Neural cell (in vitro differentiated cells): Measurements from ENCODE around the gene CLGN. TPM values are rescaled to one million over a fixed set of nuclear protein-coding genes. Genes with fewer than 3 reads are reported as not detected.
A peak's percentile ranks its signal among the peaks of the same experiment; 100 is the strongest.

Experiments used
- H2AFZ ChIP-seq: fragments of 200-600, 300-800 bp; sonication (generic), shearing (Covaris generic); 2 replicates; pipeline ENCODE4 v1.6.0; 2014; ENCODE audit warnings: low read depth, mild to moderate bottlenecking, antibody characterized with exemption, low read length, moderate library complexity
- H3F3A ChIP-seq: fragments of 200-600 bp; shearing (Covaris generic); 2 replicates; pipeline ENCODE4 v1.6.1; 2016; ENCODE audit warnings: mild to moderate bottlenecking, moderate library complexity, mixed read lengths, antibody characterized with exemption, low read length; ENCODE audit not compliant: insufficient read depth, poor library complexity, severe bottlenecking
- H3K27ac ChIP-seq: fragments of 200-600, 300-800 bp; sonication (generic), shearing (Covaris generic); 2 replicates; pipeline ENCODE4 v1.5.1; 2014; ENCODE audit warnings: mild to moderate bottlenecking, low read length, moderate library complexity
- H3K27me3 ChIP-seq: fragments of 300-800, 200-600 bp; sonication (generic), shearing (Covaris generic); 2 replicates; pipeline ENCODE4 v1.6.0; 2014; ENCODE audit warnings: mild to moderate bottlenecking, low read depth, low read length, moderate library complexity; ENCODE audit not compliant: insufficient read depth
- H3K36me3 ChIP-seq: fragments of 300-800, 200-600 bp; sonication (generic), shearing (Covaris generic); 2 replicates; pipeline ENCODE4 v1.5.1; 2014; ENCODE audit warnings: mild to moderate bottlenecking, antibody characterized with exemption, low read length, moderate library complexity; ENCODE audit not compliant: insufficient read depth
- H3K4me2 ChIP-seq: fragments of 300-800, 200-600 bp; sonication (generic), shearing (Covaris generic); 2 replicates; pipeline ENCODE4 v1.6.0; 2014; ENCODE audit warnings: mild to moderate bottlenecking, low read length
- H3K4me3 ChIP-seq: fragments of 300-800, 200-600 bp; sonication (generic), shearing (Covaris generic); 2 replicates; pipeline ENCODE4 v1.5.1; 2014; ENCODE audit warnings: mild to moderate bottlenecking, low read length, moderate library complexity
- H3K79me2 ChIP-seq: fragments of 200-600 bp; shearing (Covaris generic); replicated peaks from 2 replicates; pipeline ENCODE4 v1.6.0; 2014; ENCODE audit warnings: mild to moderate bottlenecking, low read length, moderate library complexity; ENCODE audit not compliant: insufficient read depth
- H3K9ac ChIP-seq: fragments of 300-800, 200-600 bp; sonication (generic), shearing (Covaris generic); 2 replicates; pipeline ENCODE4 v1.6.1; 2016; ENCODE audit warnings: mild to moderate bottlenecking, low read length, mixed read lengths
- H3K9me2 ChIP-seq: fragments of 200-600 bp; shearing (Covaris generic); 2 replicates; pipeline ENCODE4 v1.6.1; 2016; ENCODE audit warnings: mild to moderate bottlenecking, low read length, mixed read lengths; ENCODE audit not compliant: insufficient read depth
- H3K9me3 ChIP-seq: fragments of 200-600, 300-800 bp; sonication (generic), shearing (Covaris generic); 2 replicates; pipeline ENCODE4 v1.6.1; 2016; ENCODE audit warnings: mild to moderate bottlenecking, mixed run types, low read length, moderate library complexity, mixed read lengths
- H4K20me1 ChIP-seq: fragments of 200-600 bp; shearing (Covaris generic); 2 replicates; pipeline ENCODE4 v1.6.1; 2016; ENCODE audit warnings: mild to moderate bottlenecking, mixed run types; ENCODE audit not compliant: insufficient read depth
- EP300 ChIP-seq: fragments of 450-650 bp; conservative IDR thresholded peaks from 2 replicates; pipeline ENCODE4 v1.6.1; 2014; ENCODE audit warnings: antibody characterized with exemption, mild to moderate bottlenecking, moderate library complexity; ENCODE audit not compliant: poor library complexity, severe bottlenecking
- EZH2 ChIP-seq: fragments of 200-600, 300-800 bp; shearing (Covaris generic), sonication (generic); IDR thresholded peaks from 2 replicates; pipeline ENCODE4 v1.6.1; 2014; ENCODE audit warnings: antibody characterized with exemption, low read length, borderline replicate concordance, mild to moderate bottlenecking; ENCODE audit not compliant: insufficient read depth, poor library complexity, severe bottlenecking
- MXI1 ChIP-seq: fragments of 450-650 bp; conservative IDR thresholded peaks from 2 replicates; pipeline ENCODE4 v1.6.1; 2014; ENCODE audit warnings: antibody characterized with exemption, mild to moderate bottlenecking; ENCODE audit not compliant: poor library complexity, severe bottlenecking
- POLR2AphosphoS5 ChIP-seq: IDR thresholded peaks from 2 replicates; pipeline ENCODE4 v1.6.1; 2012
- RAD21 ChIP-seq: fragments of 450-650 bp; conservative IDR thresholded peaks from 2 replicates; pipeline ENCODE4 v1.6.1; 2014; ENCODE audit warnings: antibody characterized with exemption, mild to moderate bottlenecking, moderate library complexity
- SMC3 ChIP-seq: fragments of 450-650 bp; conservative IDR thresholded peaks from 2 replicates; pipeline ENCODE4 v1.6.1; 2014; ENCODE audit warnings: antibody characterized with exemption, mild to moderate bottlenecking, moderate library complexity; ENCODE audit not compliant: poor library complexity
- TAF1 ChIP-seq: IDR thresholded peaks from 2 replicates; pipeline ENCODE4 v1.6.1; 2012; ENCODE audit warnings: low read depth
- polyA plus RNA-seq: library from polyadenylated mRNA; depleted of rRNA; stranded (reverse); fragments of >200 nt; gene quantifications from 2 replicates; pipeline ENCODE4 v1.2.3, GENCODE V29; 2014
- TF ChIP-seq, protein P1 (sequence below): IDR thresholded peaks from 2 replicates; pipeline ENCODE4 v1.6.1; 2012; ENCODE audit warnings: borderline replicate concordance
- TF ChIP-seq, protein P2 (sequence below): fragments of 450-650 bp; IDR thresholded peaks from 2 replicates; pipeline ENCODE4 v1.5.1; 2014; ENCODE audit warnings: antibody characterized with exemption, mild to moderate bottlenecking, moderate library complexity; ENCODE audit not compliant: poor library complexity, severe bottlenecking

The CLGN gene
- polyA plus RNA-seq, 1 donor from 2014 or later = 20.8 TPM

DNA sequence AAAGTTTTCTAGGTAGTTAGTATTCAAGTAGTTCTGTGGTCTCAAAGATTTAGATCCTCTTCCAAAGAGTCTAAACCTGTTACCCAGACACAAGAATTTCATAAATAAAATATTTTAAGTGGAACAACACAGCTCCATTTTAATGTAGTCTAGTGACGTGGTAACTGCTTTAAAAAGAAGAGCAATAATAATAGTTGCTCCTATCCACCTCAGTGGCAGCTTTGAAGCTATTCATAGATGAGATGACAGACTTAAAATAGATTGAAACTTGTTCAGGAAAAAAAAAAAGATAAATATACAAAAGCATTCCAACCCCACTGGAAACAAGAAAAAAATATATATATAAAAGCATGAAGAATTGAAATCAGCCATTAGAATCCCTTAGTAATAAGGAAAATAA is 39.4 kb downstream of the CLGN start:
- H4K20me1 ChIP-seq = no peaks in the 10 kb centered on the region
- H3K4me3 ChIP-seq = no peak overlapping the region
- no peak for TF ChIP-seq EZH2
- no peak for TF ChIP-seq RAD21
- no peak for TF ChIP-seq SMC3
- no peak for TF ChIP-seq EP300
- TF ChIP-seq, protein P1, sequence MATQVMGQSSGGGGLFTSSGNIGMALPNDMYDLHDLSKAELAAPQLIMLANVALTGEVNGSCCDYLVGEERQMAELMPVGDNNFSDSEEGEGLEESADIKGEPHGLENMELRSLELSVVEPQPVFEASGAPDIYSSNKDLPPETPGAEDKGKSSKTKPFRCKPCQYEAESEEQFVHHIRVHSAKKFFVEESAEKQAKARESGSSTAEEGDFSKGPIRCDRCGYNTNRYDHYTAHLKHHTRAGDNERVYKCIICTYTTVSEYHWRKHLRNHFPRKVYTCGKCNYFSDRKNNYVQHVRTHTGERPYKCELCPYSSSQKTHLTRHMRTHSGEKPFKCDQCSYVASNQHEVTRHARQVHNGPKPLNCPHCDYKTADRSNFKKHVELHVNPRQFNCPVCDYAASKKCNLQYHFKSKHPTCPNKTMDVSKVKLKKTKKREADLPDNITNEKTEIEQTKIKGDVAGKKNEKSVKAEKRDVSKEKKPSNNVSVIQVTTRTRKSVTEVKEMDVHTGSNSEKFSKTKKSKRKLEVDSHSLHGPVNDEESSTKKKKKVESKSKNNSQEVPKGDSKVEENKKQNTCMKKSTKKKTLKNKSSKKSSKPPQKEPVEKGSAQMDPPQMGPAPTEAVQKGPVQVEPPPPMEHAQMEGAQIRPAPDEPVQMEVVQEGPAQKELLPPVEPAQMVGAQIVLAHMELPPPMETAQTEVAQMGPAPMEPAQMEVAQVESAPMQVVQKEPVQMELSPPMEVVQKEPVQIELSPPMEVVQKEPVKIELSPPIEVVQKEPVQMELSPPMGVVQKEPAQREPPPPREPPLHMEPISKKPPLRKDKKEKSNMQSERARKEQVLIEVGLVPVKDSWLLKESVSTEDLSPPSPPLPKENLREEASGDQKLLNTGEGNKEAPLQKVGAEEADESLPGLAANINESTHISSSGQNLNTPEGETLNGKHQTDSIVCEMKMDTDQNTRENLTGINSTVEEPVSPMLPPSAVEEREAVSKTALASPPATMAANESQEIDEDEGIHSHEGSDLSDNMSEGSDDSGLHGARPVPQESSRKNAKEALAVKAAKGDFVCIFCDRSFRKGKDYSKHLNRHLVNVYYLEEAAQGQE = no peak
- TF ChIP-seq POLR2AphosphoS5 = no peak
- TF ChIP-seq TAF1 = no peak
- TF ChIP-seq, protein P2, sequence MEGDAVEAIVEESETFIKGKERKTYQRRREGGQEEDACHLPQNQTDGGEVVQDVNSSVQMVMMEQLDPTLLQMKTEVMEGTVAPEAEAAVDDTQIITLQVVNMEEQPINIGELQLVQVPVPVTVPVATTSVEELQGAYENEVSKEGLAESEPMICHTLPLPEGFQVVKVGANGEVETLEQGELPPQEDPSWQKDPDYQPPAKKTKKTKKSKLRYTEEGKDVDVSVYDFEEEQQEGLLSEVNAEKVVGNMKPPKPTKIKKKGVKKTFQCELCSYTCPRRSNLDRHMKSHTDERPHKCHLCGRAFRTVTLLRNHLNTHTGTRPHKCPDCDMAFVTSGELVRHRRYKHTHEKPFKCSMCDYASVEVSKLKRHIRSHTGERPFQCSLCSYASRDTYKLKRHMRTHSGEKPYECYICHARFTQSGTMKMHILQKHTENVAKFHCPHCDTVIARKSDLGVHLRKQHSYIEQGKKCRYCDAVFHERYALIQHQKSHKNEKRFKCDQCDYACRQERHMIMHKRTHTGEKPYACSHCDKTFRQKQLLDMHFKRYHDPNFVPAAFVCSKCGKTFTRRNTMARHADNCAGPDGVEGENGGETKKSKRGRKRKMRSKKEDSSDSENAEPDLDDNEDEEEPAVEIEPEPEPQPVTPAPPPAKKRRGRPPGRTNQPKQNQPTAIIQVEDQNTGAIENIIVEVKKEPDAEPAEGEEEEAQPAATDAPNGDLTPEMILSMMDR = no peak
- TF ChIP-seq MXI1 = no peak
- H3K9me2 ChIP-seq = no peaks in the 10 kb centered on the region
- H3K27me3 ChIP-seq = no peaks in the 10 kb centered on the region
- no peaks in the 10 kb centered on the region for H3F3A ChIP-seq
- no peak overlapping the region for H3K4me2 ChIP-seq
- H3K27ac ChIP-seq = no peak overlapping the region
- H2AFZ ChIP-seq = no peak overlapping the region
- H3K79me2 ChIP-seq = no peaks in the 10 kb centered on the region
- no peaks in the 10 kb centered on the region for H3K9me3 ChIP-seq
- H3K36me3 ChIP-seq = peaks cover 3% of the 10 kb centered on the region
- H3K9ac ChIP-seq = no peak overlapping the region

DNA sequence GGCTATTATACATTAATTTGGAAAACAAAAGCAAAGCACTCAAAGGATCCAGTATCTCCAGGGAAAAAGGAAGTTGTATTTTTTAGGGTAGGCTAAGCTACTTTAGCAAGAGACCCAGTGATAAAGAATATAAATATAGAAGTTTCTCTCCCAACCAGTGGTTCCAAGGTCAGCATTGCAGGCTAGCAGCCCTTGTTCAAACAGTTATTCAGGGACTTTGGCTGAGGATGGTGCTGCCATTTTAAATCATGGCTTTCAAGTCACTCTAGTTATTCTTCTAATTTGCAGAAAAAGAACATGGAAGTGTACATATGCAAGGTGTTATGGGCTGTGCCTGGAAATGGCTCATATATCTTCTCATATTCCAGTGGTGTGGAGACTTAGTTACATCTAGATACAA is 44.7 kb downstream of the CLGN start:
- peaks cover 3% of the 10 kb centered on the region for H3K36me3 ChIP-seq
- TF ChIP-seq POLR2AphosphoS5 = no peak
- H3F3A ChIP-seq = no peaks in the 10 kb centered on the region
- no peak overlapping the region for H3K9ac ChIP-seq
- no peak overlapping the region for H3K27ac ChIP-seq
- no peak overlapping the region for H2AFZ ChIP-seq
- H3K79me2 ChIP-seq = peaks cover 26% of the 10 kb centered on the region
- no peak overlapping the region for H3K4me3 ChIP-seq
- no peaks in the 10 kb centered on the region for H3K9me3 ChIP-seq
- no peaks in the 10 kb centered on the region for H3K9me2 ChIP-seq
- H3K4me2 ChIP-seq = no peak overlapping the region
- no peaks in the 10 kb centered on the region for H3K27me3 ChIP-seq
- H4K20me1 ChIP-seq = no peaks in the 10 kb centered on the region

DNA sequence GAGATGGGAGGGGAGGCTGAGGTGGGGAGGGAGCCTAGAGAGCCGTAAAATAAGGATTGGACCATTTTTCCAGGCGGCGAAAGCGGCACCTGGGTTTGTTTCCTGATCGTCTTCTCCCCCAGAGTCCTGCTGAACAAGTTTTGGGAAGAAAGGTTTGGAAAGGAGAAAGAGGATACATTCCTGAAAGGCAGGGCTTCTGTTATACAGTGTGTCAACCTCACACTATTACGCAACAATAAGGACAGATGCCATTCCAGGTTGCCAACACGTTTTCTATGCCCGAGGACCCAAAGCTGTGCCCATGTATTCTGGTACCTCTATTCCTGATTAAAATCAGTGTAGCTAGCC is 53.3 kb downstream of the CLGN start:
- peak overlapping the region; percentile 89 for H3K27ac ChIP-seq

More for the DNA sequence above, 53.3 kb downstream of the CLGN start:
- peak overlapping the region; percentile 77 for H2AFZ ChIP-seq
- H3K9ac ChIP-seq = peak overlapping the region; percentile 86
- peak overlapping the region; percentile 76 for H3K4me2 ChIP-seq
- H3K9me3 ChIP-seq = no peaks in the 10 kb centered on the region
- H3K36me3 ChIP-seq = no peaks in the 10 kb centered on the region
- H3K27me3 ChIP-seq = no peaks in the 10 kb centered on the region
- TF ChIP-seq SMC3 = no peak
- no peak for TF ChIP-seq EZH2
- no peak for TF ChIP-seq MXI1
- no peak for TF ChIP-seq RAD21
- TF ChIP-seq, protein P1 = no peak
- TF ChIP-seq EP300 = no peak
- no peak for TF ChIP-seq TAF1
- TF ChIP-seq, protein P2 = no peak
- H3K9me2 ChIP-seq = no peaks in the 10 kb centered on the region
- H3K4me3 ChIP-seq = peak overlapping the region; percentile 79
- H4K20me1 ChIP-seq = no peaks in the 10 kb centered on the region
- H3K79me2 ChIP-seq = peaks cover 52% of the 10 kb centered on the region
- H3F3A ChIP-seq = no peaks in the 10 kb centered on the region
